C4-2B (cell line): ENCODE results near the gene SRSF10.
"Not testable (repeated sequence)": the region's sequence is repeated elsewhere in the genome, so short reads cannot be mapped to it uniquely, and the experiment has no call there.

ENCODE experiments used
- CTCF ChIP-seq: fragments of 450-650 bp; conservative IDR thresholded peaks from 2 replicates; pipeline ENCODE4 v1.5.1; 2017; ENCODE audit warnings: mild to moderate bottlenecking
- ZFX ChIP-seq: fragments of 450-650 bp; IDR thresholded peaks from 2 replicates; pipeline ENCODE4 v1.6.1; 2017

GRCh38 chr1:23958040-23958809, 21.9 kb downstream of the SRSF10 start:
- not testable (repeated sequence) for TF ChIP-seq CTCF, ZFX
